ENCODE data around the gene RPS21.

DNA sequence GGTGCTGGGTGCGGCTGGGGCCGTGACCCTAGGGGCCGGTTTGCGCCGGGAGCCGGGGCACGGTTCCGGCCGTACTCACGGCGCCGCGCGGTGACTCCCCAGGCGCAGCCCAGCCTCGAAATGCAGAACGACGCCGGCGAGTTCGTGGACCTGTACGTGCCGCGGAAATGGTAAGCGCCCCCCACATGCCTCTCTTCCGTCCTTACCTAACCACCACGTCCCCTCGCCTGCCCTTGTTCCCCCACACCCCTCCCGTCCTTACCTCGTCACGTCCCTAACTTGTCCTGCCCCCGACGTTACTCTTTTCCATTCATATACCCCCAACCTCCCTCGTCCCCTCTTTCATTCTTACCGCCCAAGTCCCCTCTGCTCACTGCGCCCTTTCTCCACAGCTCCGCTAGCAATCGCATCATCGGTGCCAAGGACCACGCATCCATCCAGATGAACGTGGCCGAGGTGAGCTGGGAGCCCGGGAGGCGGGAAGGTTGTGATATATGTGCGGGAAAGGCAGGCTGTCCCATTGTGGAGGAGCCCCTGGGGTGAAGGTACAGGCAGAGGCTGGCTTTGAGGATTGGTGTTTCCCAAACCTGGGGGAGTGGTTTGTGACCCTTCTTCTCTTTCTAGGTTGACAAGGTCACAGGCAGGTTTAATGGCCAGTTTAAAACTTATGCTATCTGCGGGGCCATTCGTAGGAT is 463 bp downstream of the RPS21 start:
- TF ChIP-seq EGR1 (IDR thresholded peaks at IDR 0.05; ENCODE audit: low read depth in 2 of 2) (no peak), CTCF (IDR thresholded peaks at IDR 0.05; ENCODE audit: low read depth, low read length, missing input control) (no peak), REST (IDR thresholded peaks at IDR 0.05) (no peak), GABPA (IDR thresholded peaks at IDR 0.05 in 1 of 2, conservative IDR thresholded peaks at IDR 0.05 in 1 of 2) (no peak), RAD21 (IDR thresholded peaks at IDR 0.05) (no peak), YY1 (IDR thresholded peaks at IDR 0.05) (no peak), SP1 (IDR thresholded peaks at IDR 0.05) (no peak), TAF1 (conservative IDR thresholded peaks at IDR 0.05) (no peak), MAX (IDR thresholded peaks at IDR 0.05) (no peak)
- TF ChIP-seq, protein P1, sequence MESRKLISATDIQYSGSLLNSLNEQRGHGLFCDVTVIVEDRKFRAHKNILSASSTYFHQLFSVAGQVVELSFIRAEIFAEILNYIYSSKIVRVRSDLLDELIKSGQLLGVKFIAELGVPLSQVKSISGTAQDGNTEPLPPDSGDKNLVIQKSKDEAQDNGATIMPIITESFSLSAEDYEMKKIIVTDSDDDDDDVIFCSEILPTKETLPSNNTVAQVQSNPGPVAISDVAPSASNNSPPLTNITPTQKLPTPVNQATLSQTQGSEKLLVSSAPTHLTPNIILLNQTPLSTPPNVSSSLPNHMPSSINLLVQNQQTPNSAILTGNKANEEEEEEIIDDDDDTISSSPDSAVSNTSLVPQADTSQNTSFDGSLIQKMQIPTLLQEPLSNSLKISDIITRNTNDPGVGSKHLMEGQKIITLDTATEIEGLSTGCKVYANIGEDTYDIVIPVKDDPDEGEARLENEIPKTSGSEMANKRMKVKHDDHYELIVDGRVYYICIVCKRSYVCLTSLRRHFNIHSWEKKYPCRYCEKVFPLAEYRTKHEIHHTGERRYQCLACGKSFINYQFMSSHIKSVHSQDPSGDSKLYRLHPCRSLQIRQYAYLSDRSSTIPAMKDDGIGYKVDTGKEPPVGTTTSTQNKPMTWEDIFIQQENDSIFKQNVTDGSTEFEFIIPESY (IDR thresholded peaks at IDR 0.05) = no peak

Data from liver (tissue), 3 donors.